CD4-positive, alpha-beta T cell treated with Interleukin-4 for 4 hours (primary cell): ENCODE data around the gene SNX30.

Source experiments
- DNase-seq: peaks from one replicate; pipeline ENCODE4 v3.0.0-alpha.2; 2020

The SNX30 gene

DNA sequence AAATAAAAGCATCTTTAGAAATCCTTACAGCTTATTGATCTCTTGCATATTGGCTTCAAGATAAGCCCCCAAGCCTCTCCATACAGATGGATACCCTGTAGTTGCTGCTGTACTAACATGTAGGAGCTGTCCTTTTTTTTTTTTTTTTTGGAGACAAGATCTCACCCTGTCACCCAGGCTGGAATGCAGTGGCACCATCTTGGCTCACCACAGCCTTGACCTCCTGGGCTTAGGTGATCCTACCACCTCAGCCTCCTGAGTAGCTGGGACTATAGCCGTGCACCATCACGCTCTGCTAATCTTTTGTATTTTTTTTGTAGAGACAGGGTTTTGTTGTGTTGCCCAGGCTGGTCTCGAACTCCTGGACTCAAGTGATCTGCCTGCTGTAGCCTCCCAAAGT lies 35.4 kb downstream of the SNX30 start:
- DNase-seq: no peak

DNA sequence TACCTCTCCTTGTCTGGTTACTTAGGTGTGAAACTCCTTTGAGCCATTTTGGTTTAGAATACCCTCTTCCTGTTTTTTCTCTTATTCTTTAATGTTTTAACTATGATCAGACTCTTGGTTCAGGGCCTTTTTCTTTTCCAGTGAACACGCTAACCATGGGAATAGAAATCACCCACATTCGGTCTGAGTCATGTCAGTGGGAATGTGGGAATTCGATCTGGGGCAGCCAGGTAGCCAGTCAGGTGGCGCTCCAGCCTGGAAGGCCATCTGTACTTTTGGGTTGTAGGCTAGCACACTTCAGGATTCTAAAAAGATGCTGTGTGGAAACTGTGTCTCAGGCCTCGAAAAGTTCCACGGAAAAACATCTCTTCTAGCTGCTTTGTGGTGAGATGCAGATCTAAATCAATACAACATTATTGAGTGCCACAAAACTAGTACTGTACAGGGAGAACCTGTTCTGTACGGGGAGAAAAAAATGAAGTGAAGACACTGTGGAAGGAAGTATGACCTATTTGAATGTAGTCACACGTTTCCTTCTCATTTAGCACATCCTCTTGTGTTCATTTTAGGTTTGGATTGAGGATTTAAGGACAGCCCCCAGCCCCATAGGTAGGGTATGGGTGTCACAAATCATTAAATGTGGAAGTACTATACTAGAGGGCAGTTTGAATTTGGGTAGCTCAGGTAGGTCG lies 36.4 kb downstream of the SNX30 start:
- no peak for DNase-seq

DNA sequence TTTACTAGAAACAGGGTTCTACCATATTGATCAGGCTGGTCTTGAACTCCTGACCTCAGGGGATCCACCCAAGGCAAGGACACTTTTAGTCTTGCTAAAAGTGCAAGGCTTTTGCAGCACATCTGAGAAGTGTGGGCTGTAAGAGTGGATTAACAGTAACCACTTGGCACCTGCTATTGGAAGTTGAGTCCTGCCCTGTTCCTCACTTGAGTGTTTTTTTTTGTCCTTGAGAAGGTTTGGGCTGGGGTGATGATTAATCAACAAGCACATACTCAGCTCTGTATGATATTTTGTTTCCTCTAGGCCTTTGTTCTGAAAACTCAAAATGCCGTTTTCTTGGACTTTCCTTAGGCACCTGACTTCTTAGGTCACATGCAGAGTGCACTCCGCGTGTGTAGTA lies 37.4 kb downstream of the SNX30 start:
- DNase-seq: no peak

DNA sequence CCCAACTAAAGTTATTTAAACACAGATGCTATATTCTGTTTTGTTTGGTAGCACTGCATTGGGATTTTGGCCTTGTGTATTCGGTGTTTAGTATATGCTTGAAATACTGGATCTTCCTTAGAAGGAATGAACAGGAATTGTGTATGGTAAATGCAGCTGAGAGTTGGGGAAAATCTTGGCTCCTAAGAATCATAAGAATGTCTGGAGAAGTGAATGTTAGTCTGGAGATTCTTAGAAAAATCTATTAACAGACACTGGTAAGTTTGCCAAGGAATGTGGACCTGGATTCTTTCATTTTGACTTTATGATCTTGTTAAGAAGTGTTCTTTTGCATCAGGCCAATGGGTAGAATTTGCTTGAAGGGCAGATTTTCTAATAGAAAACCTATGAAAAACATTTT lies 38.9 kb downstream of the SNX30 start:
- DNase-seq: no peak

DNA sequence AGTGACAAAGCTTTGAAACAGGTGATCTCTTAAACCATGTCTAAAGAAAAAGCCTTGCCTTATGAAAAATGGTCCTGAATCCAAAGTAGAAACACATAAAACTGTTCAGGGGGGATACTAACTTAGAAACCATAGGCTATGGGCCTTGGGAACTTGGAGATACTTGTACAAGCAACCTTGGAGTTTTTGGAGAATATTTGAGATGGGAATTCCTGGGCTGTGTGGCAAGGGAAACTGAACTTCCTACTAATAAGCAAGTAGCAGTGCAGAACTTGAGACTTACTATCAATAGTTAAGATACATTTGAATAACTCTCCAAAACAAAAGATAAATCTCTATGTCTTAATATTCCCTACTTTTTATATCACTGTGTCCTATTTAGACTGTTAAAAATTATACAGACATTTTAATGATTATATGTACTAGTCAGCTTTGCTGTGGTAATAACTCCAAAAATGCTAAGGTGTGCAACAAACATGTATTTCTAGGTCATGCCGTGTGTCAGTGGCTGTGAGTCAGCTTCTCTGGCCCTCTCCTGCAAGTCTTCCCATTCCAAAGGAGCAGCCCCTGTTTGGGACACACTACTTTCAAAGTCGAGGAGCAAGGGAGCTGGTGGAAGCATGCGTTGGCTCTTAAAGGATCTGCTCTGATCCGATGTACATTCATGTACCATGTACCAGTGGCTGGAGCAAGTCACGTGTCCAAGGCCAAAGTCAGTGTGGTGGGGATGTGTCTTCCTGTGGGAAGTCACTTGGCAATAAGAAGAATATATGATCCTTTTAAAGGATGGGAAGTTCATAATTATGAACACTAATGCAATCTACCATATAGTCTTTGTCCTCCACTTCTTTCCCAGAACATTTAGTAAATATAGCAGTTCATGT lies 39.6 kb downstream of the SNX30 start:
- DNase-seq: no peak

DNA sequence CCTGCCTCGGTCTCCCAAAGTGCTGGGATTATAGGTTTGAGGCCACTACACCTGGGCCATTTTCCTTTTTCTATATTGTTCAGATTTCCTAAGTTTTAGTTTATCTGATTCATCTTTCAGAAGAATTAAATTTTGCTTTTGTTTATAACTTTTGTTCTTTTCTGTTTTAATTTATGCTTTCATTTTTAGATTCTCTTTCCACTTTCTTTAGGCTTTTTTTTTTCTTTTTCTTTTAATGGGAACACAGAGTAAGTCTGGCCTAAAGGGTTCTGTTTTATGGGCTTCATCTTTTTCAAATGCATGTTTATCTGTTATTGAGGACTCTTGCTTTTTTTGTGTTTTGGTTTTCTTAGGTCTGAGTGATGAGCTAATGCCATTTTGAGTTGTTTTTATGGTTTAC lies 42.1 kb downstream of the SNX30 start:
- no peak for DNase-seq

DNA sequence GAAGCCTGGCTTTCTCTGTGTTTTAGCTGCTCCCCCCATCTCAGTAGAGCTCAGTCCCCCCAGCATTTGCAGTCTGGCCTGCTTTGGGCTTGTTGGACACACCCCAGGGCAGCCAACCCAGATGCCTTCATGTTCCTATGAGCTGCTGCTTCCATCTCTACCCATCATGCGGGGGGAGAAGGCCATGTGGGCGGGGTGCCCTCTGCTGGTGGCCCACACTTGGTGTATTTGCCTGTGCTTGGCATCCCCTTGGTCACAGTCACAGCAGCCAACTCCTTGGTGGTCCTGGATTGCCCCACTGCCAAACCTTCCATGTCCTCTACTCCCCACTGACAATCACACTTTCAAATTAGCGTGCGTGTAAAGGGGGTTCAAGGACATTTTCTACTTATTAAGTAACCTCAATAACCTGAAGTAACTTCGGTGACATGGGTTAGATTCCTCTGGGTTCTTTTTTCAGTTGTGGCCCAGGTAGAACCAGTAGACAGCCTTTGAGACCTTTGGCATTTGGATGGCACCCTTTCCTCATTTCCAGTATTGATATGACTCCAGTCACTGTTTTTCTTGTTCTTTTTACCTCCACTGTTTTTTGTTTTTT lies 42.8 kb downstream of the SNX30 start:
- peak; percentile 78 for DNase-seq

DNA sequence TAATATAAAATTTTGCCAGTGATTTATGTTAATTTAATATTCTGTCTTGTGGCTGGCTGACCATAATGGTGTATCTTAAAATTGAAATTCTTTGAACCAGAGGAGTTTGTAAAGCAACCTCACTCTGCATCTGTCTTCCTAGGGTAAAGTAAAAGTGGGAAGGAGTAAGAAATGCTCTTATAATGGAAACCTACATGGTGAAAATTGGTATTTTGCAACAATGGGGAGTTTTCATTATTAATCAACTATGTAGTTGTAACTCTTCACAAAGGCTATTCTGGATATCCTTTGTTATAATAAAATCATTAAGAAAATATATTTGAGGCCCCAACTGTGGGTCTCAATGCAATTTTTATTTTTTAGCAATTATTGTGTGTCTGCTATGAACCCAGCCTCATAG lies 44.2 kb downstream of the SNX30 start:
- DNase-seq: no peak

DNA sequence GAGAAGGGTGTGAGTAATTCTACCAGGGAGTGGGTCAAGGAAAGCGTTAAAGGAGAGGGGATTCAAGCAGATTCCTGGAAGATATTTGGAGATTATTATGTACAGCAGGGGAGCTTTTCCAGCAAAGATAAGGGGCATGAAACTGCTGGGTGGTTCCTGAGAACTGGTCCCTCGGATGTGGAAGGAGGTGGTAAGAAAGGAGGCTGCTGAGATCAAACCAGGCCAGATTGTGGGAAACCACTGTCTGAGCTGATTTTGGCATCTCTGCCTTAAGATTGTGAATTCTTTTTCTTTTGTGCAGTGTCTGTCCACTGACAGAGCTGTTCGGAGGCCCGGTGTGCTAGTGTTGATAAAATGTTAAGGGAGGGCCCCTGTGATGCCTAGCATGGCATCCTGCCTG lies 45.4 kb downstream of the SNX30 start:
- DNase-seq: no peak

DNA sequence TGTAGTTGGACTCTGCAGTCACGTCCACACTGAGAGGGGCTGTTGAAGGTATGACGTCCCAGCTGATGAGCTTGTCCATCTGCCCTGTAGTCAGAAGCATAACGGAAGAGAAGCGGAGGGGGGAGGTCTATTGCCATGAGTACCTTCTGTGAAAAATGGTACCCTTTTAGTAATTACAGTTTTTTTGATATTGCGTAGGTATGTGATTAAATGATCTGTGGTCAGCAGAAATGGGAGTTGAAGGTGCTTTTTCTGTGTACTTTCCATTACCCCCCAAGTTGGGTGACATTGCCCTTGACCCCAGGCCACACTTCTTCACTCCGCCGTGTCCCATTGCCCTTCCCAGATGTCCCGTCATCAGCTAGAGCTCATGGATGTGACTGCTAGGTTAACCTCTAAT lies 45.9 kb downstream of the SNX30 start:
- DNase-seq: no peak

DNA sequence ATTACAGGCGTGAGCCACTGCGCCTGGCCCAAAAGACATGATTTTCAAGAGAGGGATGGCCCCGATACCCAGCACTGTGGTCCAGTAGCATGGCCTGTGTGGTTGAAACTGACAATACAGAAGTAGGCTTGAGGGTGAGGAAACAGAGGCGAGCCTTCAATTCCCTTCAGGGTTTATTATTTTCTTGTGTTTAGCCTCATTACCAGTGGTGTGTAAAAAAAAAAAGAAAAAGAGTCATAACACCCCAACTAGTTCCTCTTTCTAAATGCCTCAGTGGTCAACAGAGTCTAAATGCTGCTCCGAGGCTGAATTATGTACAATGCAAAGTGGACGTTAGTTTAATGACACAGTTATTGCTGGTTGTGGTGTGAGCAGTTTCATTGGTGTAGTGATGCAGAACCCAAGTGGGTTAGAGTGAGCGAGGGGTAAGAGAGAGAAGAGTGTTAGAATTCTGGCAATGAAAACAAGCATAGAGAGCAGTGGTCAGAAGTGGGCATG lies 58.8 kb downstream of the SNX30 start:
- no peak for DNase-seq

DNA sequence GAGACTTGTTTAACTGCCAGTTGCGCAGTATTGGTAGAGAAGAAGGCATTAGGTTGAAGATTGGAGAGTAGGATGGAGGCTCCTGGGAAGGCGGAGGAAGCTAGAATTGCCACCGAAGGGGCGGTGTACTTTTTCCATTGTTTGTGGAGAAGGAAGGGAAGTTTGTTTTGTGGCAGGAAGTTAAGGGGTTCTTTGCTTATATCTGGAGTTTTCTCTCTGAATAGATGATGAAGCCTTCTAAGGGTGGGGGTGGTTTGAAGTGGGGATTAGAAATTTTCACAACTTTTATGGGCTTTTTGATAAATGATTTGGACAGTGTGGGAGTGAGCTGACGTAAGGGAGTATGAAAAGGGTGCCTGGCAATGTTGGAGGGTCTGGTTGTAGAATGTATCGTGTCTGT lies 59.3 kb downstream of the SNX30 start:
- DNase-seq: no peak

DNA sequence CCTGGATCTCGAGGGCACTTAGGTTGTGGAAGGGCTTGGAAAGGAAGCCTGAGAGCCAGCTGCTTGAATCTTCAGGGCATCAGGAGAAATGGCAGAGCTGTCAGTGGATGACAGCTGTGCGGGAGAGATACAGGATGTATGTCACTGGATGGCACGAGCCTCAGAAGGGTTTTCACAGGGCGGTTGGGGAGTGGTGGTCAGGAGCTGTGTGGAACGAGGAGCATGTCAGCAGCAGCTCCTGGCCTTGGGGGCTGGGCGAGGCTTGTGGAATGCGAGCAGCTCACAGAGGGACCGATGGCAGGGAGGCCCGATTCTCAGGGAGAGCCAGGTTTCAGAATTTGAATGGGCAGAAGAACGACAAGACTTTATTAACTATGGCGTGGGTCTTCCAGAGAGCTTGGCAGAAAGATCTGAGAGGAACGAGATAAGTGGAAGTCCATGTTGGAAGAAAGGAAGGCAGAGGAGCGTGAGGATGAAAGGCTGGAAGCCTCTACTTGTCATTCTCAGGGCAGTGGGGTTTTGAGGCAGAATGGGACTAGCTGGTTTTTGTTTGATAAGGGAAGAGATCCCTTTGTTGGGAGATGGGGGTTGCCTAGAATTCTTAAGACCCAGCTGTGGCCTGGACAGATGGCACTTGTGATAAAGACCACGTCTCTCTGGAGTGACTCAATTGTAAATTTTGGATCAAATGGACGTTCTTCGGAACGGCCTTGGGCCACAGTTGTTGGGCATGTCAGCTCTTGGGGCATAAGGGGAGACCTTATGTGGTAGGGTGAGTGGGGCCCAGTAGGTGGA lies 60.3 kb downstream of the SNX30 start:
- no peak for DNase-seq

DNA sequence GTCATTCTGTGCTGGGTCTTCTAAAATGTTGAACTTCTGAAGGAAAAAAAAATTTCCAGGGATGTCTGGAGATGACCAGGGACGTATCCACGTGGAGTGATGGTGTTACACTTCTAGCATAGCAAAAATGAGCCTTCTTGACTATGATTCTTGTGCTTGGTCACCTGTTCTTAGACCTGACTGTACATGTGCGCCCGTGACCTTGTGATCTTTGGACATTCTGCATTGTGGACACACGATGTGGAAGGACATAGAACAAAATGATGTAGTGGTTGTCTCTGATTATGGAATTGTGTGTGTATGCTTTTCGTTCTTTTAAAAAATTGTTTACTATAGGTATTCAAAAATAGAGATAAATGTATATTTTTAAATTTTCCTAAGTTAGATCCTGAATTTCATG lies 61.0 kb downstream of the SNX30 start:
- DNase-seq: no peak

DNA sequence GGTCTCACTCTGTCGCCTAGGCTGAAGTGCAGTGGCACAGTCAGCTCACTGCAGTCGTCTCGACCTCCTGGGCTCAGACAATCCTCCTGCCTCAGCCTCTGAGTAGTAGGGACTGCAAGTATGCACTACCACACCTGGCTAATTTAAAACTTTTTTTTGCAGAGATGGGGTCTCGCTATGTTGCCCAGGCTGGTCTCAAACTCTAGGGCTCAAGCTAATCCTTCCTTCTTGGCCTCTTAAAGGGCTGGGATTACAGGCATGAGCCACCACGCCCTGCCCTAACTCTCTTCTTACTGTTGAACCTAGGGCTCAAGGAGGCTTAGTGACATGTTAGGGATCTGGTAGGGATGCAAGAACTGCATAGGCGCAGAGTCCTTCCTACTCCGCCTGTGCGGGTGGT lies 65.3 kb downstream of the SNX30 start:
- no peak for DNase-seq

DNA sequence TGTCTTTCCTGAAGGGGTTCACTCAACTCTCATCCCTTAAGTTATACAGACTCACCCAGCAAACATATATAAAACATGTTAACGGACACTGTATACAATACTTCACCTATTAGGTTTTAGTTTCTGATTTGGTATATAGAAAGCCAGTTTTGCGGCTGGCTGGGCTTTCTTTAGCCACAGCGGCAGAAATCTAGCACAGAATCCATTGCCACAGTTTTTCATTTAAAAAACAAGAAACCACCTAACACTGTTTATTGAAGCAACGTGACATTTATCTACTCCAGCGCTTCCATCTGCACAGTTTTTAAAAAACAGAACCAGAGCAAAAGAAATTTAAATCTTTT lies 67.3 kb downstream of the SNX30 start:
- DNase-seq: no peak

DNA sequence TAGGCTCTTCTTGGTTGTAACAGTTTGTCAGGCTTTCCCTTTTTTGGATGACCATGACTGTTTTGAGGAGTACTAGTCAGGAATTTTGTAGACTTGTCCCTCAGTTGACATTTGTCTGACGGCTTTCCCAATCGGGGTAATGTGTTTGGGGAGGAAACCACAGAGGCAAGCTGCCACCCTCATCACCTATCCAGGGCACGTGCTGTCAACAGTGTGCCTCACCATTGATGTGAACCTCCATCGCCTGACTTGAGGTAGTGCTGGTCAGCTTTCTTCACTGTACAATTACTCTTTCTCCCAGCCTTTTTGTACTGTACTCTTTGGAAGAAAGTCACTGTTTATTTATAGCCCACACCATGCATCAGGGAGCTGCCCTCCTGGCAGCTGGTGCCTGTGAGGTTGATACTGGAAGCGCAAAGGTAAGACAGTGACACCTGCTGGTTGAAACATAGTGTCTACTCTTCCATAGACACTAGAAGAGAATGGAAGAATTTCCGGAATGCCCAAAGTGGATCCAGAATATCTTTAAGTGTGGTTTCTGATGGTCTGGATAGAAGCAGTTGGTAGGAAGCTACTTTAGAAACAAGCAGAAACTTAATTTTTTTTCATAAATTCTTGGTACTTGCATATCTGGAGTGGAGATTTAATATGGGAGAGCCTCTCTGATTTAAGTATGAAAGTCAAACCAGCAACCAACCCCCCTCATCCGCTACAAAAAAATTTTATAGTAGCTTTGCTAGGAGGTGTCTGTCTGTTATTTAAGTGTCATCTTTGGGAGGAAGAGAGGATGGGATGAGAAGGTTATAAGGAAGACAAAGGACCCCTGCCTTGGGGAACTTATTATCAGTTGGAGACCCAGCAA lies 69.3 kb downstream of the SNX30 start:
- no peak for DNase-seq

DNA sequence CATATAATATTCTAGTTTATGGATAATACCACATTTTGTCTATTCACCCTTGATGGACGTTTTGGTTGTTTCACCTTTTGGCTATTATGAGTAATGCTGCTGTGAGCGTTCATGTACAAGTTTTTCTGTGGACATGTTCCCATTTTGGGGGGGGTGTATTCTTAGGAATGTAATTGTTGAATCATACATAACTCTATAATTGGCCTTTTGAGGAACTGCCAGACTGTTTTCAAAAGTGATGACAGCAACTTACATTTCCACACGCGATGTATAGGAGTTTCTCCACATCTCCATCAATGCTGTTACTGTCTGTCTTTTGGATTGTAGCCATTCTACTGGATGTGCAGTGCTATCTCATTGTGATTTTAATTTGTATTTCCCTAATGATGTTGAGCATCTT lies 70.3 kb downstream of the SNX30 start:
- DNase-seq: no peak

DNA sequence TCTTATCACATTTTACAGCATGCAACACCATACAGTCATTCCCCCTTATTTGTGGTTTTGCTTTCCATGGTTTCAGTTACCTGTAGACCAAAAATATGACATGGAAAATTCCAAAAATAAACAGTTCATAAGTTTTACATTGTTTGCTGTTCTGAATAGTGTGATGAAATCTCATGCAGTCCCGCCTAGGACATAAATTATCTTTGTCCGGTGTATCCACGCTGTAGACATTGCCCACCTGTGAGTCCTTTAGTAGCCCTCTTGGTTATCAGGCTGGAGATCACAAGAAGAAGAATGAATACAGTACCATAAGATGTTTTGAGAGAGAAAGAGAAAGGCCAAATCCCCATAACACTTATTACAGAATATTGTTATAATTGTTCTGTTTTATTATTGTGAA lies 72.1 kb downstream of the SNX30 start:
- DNase-seq: no peak

DNA sequence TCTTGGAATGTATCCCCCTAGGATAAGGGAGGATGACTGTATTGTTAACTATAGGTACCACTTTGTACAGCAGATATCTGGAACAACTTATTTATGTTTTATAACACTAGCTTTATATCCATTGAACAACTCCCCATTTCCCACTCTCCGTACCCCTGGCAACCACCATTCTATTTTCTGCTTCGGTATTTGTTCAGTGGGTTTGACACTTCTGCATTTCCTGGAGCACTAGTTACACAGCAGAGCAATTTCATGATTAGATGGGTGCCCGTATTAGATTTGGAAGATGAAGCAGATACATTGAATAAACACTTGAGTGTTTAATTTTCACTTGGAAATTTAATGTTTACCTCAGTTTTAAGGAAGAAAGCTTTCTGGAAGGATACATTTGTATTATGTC lies 72.7 kb downstream of the SNX30 start:
- DNase-seq: no peak

DNA sequence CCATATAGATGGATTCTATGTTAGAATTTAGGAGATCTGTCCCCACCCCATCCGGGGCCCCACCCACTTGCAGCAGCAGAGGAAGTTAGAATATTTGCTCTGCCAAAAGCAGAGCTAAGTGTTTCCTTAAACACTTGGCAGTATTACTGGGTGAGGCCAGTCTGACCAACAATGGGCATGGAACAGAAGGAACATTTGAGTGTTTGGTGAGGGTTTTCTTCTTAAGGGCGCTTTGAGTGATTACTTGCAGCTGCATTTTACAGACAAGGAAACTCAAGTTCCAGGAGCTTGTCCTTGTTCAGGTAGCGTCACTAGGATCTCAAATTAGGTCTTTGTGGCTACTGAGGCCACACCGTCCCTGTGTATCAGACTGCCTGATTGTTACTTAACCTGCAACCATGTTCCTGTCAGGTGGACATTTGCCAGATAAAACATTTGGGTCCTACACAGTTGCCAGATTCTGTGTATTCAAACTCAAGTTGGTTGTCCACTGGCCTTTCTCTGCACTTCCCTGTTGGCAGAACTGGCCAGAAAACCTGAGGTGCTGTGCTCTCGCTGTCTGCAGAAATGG lies 80.8 kb downstream of the SNX30 start:
- no peak for DNase-seq

DNA sequence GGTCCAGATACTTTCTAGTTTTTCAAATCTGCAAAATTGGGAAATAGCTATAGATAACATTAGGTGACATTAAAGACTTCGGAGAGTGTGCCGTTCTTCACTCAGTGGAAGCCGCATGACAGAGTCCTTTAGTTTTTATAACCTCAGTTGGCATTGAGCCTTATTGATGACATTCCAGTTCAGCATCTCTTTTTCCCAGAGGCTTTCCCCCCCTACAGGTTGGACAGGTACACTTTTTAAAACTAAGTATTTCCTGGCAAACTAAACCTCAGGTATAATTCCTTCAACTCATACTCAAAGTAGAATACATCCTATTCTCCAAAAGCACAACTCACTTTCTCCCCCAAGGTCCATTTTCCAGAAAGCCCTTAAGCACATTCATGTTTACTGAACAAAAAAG lies 81.4 kb downstream of the SNX30 start:
- no peak for DNase-seq
